HG03571 (cell line): Measurements from ENCODE around the gene FKBP1A.
"Not testable (repeated sequence)": the region's sequence is repeated elsewhere in the genome, so short reads cannot be mapped to it uniquely, and the experiment has no call there.

Experiments
- ATAC-seq: cut with Tn5 transposase; IDR thresholded peaks from one replicate; pipeline ENCODE4 v1.9.1; 2021; ENCODE audit not compliant: unreplicated experiment

Gene FKBP1A

DNA sequence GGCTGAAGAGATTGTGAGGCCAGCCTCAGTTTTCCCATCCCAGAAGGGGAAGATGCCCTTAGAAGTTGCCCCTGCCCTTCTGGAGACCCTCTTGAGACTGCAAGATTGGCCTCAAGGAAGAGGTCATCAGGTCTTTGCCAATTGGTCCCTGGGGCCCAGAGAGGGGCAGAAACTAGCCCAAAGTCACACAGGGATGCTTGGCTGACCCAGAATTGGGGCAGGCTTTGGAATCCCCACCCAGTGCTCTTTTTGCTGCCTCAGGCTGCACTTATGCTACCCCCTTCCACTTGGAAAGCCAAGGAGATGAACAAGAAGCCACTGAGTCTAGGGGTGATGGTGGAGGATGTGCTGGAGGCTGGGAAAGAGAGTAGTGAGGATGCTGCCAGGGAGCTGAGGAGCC lies 24.9 kb upstream of the FKBP1A start:
- ATAC-seq, result no peak

DNA sequence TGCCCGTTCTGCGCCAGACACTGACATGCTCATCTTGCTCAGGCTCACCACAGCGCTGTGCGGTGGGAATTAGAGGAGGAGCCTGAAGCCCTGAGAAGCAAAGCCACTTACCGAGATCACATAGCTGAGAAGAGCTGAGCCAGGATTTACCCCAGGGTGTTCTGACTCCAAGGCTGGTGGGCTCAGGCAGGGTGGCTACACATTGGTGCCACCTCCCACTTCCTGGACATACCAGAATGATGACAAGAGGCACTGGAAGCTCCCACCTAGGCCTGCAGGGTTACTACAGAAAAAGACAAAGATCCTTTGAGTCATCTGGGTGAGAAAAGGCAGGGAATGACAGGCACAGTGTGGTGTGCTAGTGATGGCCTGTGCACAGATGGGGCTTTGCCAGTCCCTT lies 24.4 kb upstream of the FKBP1A start:
- no peak for ATAC-seq

DNA sequence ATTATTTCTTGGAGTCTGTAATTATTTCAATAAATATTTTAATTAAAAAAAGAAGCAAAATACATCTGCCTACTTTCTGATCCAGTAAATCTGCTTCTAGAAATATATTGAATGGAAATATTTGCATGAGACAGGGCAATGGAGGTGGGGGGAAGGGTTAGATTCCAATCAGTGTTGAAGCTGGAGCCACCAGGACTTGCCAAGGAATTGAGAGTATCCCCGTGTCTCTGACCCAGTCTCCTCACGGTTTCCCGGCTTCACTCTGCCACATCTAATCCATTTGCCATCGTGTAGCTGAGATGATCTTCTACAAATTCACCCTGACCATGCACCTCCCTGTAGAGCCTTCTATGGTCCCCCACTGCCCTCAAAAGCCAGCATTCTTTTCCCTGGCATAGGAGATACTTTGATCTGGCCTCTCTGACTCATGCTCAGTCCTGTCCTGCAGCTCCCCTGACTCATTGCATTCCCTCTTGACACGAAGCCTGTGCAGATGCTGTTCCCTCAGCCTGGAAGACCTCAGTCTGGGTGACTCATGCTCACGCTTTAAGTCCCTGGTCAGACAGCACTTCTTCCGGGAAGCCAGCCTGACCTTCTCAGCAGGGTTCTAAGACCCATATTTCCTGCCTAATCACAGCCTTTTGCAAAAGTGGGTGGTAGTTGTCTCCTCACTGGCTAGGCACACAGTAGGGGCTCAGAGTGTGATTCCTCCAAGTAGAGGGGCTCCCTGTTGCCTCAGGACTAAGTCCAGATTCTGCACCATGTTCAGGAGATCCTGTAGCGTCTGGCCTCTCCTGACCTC lies 23.0 kb upstream of the FKBP1A start:
- ATAC-seq, result no peak

DNA sequence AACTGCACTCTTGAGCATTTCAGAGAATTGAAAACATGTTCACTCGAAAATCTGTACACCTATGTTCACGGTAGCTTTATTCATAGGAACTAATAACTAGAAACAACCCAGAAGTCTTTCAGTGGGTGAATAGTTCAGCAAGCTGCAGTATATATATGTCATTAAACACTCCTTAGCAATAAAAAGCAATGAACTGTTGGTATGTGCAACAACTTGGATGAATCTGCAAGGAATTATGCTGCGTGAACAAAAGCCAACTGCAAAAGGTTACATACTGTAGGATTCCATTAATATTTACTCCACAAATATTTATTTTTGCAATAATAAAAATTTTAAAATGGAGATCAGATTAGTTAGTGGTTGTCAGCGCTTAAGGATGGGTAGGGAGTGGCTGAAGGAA lies 22.1 kb upstream of the FKBP1A start:
- ATAC-seq, result no peak

DNA sequence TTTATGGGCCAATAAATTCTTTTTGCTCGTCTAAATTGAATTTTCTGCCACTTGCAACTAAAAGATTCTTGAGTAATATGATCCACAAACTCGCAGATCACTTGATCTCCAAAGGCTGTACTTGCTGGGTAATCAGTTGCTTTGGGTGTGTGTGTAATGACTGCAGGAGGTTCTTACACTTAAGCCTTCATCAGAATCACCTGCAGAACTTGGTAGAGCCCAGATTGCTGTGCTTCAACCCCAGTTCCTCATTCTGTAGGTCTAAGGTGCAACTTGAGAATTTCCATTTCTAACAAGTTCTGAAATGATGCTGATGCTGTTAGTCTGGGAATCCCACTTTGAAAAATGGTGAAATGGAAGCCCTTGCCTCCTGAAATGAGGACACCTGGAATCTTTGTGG lies 12.9 kb upstream of the FKBP1A start:
- no peak for ATAC-seq

DNA sequence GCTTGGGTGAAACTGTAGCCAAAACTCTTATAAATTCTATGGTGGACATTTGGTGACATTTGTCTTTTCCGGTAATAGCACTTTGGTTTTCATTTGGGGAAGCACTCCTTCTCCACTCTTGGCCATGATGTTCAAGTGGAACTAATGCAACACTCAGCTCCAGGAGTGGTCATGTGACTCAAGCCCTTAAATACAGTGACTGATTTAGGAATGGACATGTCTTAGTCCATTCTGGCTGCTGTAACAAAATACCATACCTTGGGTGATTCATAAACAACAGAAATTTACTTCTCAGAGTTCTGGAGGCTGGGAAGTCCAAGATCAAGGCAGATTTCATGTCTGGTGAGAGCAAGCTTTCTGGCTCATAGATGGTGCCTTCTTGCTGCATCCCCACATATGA lies 10.8 kb upstream of the FKBP1A start:
- ATAC-seq, result no peak

DNA sequence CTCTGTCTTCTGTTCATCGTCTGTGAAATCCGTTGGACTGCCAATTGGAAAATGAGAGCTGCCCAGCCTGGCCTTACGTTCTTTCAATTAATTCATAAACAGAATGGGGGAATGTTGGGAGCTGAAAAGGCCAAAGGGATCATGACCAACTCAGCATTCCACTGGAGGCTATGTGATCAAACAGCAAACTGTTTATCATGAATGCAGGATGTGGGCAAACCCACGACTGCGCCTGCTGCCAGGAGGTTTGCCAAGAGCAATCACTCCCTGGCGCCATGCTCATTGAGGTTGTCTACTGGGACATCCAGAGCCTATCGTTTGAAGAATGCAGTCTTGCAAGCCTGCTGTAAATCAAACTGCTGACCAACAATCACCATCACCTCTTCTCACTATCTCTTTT lies 9.3 kb upstream of the FKBP1A start:
- no peak for ATAC-seq

DNA sequence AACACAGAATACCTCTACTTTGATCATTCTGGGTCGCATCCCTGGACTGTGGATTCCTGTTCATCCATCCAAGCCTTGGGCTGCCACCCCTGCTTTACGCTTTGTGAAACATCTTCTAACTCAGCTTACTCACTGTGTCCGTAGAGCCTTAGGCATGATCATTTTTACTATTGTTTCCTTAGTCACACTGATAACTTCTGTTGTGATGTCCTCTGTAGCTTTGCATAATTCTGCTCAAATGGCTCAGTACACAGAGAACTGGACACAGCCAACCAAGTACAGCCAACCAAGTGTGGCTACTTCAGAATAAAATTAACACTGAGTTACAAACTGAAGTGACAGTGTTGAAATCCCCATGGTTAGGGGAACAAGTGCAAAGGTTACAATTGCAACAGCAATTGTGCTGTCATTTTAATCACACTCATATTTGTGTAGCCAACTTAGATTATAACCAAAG lies 8.6 kb upstream of the FKBP1A start:
- ATAC-seq, result no peak

DNA sequence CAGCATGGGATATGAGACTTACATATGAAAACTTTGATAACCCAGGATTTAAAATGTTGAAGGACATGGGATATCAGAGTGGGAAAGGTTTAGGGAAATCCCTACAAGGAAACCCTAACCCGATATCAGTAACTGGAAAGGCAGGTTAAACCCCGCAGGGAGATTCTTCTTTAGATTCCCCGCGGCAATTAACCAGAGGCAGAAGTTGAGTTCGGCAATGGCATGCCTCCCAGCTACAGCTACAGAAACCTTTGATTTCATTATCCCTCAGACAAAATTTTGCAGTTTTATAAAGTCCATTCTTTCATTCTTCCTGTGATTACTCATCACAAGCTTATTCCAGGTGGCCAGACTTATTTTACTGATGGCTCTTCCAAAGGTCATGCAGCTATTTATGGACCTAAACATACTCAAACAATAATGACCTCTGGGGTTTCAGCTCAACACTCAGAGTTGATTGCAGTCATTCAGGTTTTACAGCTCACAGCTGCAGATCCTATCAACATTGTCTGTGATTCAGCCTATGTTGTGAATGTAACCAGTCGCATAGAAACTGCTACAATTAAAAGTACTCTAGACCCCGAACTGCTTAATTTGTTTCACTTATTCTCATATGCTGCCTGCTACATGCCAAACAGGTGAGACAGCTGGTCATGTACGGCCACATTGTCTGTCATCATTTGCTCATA lies 7.0 kb upstream of the FKBP1A start:
- ATAC-seq, result not testable (repeated sequence)

DNA sequence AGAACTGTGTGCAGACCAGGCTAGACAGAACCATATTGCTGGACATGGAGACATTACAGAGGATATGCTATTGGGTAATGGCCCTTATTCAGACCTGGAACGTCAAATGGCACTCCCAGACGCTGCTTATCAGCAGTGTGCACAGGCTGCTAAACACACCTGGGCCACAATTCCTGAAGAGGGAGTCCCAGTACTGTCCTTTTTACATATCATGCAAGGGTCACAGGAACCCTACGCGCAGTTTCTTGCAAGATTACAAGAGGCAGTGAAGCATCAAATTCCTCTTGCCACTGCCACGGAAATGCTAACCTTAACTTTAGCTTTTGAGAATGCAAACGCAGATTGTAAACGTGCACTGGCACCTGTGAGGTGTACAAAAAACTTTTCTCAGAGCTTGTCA lies 5.3 kb upstream of the FKBP1A start:
- not testable (repeated sequence) for ATAC-seq

DNA sequence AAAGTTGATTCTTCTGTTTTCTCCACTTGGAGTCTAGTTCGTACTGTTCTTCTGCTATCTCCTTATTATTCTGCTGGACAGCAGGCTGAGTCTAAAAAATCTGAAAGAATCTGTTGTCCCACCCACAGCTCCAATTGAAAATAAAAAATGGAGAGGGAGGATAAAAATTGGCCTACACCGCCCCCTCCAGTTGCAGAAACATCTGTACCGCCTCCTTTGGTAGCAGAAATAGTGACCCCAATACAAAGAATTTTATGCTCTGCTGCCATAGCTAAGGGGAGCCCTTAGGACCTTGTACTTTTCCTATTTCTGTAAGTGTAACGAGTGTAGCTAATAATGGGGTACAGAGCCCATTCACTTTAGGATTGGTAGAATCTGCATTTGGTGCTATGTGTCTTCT lies 4.9 kb upstream of the FKBP1A start:
- ATAC-seq, result no peak

DNA sequence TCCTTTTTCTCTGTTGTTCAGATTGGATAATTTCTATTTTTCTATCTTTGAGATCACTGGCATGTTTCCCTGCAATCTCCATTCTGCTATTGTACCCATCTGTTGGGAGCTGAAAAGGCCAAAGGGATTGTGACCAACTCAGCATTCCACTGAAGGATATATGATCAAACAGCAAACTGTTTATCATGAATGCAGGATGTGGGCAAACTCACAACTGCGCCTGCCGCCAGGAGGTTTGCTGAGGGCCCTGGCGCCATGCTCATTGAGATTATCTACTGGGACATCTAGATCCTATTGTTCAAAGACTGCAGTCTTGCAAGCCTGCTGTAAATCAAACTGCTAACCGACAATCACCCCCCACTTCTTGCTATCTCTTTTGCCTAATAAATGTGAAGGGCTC lies 3.8 kb upstream of the FKBP1A start:
- no peak for ATAC-seq

DNA sequence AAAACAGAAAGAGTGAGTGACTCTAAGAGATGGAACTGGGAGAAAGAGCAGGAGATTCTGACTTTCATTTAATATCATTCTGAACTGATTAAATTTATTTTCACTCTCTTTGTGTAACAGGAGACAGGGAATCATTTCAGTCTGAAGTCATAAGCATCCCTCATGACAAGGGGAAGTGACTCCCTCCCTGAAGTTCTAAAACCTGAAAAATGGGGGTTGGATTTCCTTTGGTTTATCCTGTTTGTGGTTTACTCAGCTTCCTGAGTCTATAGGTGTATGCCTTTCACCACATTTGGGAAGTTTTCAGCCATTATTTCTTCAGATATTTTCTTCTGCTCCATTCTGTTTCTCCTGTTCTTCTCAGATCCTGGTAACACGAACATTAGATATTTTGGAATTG lies 3.4 kb upstream of the FKBP1A start:
- ATAC-seq, result no peak

DNA sequence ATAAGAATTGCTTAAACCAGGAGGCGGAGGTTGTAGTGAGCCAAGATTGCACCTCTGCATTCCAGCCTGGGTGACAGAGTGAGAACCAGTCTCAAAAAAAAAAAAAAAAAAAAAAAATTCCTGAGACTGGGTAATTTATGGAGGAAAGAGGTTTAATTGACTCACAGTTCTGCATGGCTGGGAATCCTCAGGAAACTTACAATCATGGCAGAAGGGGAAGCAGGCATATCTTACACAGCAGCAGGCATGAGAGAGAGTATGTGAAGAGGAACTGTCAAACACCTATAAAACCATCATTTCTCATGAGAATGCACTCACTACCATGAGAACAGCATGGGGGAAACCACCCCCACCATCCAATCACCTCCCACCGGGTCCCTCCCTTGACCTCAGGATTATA lies 1.8 kb upstream of the FKBP1A start:
- ATAC-seq, result no peak

DNA sequence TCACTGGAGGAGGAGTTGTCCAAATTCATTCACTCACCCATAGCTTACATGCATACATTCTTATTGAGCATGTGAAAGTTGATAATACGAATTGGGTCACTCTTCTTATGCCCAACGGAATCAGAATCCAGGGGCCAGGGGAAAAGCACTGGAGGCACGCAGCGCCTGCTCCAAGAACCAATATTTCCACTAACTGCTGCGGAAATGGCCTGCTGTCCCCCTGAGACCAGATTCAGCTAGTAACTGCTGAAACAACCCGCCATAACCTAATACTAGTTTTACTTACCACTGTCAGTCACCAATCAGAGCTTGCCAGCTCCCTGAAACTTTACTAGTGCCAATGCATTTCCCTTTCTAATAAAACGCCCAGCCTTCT lies 641 bp upstream of the FKBP1A start:
- no peak for ATAC-seq

DNA sequence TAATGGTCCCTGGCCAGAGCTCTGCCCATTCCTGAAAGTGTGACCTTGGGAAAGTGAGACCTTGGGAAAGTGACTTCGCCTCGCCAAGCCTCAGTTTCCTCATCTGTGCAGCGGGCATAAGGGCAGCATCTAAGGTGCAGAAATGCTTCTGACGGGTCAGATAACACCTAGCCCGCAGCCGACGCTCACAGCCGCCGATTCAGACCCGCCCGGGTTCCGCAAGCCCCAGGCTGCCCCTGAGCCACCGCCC lies 486 bp downstream of the FKBP1A start:
- no peak for ATAC-seq

DNA sequence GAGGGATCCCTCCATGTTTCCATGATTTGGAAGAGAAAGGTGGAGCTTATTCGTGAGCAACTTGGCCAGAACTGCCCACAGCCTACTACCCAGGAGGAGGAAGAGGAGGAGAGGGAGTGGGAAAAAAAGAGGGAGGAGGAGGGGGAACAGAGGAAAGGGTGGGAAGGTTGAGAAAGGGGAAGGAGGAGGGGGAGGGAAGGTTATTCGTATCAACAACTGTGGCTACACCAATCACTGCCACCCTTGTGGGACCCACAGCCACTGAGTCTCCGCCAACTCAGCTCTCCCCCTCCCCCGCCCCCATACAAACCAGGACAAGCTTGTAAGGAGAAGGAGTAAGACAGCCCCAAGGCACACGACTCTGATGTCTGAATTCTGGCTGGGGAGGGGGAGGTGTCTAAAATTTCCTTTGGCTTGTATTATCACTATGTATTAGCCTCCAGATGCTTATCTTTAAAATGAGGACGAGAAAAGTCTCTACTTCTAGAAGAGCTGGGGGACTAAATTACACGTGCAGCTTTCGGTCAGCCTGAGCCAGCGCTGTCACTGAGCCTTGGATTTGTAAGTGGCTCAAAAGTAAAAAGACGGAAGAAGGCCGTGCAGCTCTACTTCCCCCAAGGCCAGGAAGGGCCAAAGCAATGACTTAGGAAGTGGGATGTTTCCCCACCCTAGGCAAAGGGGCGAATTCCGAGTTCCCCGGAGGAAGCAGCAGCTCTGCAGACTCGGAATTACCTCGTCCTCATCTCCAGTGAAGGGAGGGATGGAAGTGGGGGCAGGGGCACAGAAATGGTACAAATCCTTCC lies 1.0 kb downstream of the FKBP1A start:
- ATAC-seq, result no peak

DNA sequence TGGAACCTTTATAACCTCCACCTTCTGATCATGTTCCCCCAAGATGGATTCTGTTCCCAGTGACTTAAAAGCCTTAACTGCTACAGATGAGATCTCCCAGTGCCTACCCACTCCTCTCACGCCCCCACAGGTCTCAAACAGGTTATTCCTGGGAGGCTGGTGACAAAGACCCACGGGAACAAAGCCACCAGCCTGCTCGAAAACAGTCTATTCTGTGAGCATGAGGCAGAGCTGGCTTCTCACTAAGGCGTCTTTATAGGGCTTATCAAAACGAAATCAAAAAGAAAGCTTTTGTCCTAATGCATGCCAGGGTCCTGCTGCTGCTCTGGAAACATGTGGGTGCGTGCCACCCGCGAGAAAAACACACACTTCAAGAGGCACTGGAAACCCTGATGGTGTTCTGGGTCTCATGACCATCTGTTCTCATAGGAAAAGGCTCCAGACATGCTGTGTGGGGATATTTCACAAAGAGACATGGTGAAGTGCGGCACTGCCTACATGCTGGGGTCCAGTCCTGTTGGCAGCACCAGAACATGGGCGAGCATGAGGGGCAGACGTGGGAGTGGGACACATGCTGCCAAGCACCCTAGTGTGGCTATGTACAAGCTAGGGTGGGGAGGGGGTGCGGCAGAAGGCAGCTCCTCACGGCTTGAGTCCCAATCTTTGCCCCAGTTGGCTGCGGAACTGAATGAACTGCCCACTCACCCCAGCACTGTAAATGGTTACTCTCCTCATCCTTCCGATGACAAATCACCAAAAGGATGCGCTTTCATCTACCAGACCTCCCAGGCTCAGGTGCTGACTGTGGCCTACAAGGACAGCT lies 2.1 kb downstream of the FKBP1A start:
- no peak for ATAC-seq

DNA sequence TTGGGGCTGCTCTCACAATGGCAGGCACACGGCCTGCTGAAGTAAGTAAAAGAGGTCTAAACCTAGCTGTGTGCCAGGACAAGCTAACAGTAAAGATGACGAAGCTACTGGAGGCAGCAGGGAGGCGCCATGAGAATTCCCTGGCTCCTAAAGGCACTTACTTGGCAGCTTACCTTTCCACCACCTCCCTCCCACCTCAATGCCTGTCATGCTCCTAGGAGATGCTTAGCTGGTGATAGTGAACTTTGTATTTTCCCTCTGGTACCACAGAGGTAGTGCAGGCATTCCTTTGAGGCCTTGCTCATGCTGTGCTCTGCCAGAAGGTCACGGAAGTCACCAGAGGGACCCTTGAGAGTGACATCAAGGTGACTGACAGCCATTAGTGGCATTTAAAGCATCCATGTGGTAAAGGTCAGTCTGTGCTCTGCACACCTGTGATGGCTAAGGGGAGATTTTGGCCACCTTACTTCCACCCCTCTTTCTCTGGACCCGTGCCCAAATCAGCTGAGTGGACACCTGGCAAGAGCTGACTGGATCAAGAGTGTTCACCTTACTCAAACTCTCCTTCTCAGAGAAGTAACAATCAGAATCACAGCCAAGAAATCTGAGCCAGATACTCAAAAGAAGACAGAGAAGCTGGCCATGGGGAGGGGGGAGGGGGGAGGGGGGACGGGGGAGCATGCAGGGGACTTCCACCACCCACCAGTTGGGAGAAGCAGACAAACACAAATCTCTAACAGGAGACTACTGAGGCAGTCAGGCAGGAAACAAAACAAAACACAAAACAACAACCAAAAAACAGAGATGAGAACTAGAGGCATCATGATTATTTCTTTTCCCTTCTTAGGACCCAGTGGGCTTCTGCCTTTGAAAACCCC lies 2.9 kb downstream of the FKBP1A start:
- ATAC-seq, result no peak

DNA sequence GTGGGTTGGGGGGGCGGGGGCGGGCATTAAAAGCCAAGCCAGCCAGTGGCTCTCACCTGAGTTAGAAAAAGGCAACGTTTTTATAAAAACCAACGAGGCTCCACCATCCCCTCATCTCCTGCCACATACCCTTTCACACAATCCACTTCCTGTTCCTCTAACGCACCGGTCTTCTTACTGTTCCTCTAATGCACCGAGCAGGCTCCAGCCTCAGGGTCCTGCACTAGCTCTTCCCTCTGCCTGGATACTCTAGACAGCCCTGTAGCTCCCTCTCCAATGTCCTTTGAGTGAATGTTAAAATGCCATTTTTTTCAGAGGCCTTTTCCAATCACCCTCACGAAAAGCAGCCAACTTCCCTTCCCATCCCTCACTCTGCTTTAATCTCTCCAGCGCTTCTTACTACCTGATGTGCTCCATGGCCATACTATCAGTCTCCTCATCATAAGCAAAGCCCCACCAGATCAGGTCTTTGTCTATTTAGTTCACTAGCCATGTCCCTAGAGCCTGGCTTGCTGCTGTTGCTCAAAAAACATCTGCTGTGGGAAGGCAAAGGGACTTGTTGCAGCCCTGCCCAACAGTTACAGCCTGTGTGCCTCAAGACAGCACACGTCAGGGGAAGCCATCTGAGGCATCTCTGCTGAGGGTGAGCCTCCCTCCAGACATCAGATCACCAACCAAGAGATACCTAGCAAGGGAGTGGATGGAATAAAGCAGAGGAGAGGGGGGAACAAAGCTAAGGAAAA lies 3.9 kb downstream of the FKBP1A start:
- no peak for ATAC-seq
